Activated naive CD4-positive, alpha-beta T cell treated with anti-CD3 and anti-CD28 coated beads for 36 hours (primary cell): ENCODE data around the gene ZFTA. TPM values are rescaled to one million over a fixed set of nuclear protein-coding genes. Genes with fewer than 3 reads are reported as not detected.
A peak's percentile ranks its signal among the peaks of the same experiment; 100 is the strongest.
"Not testable (repeated sequence)": the region's sequence is repeated elsewhere in the genome, so short reads cannot be mapped to it uniquely, and the experiment has no call there.

Source experiments
- CTCF ChIA-PET: fragments of 350-600 bp; sonication (Branson Sonifier 250); formaldehyde crosslinking; loops from one replicate; lab custom pipeline; 2021; ENCODE audit warnings: antibody characterized with exemption; lab: Charles Lee
- DNase-seq: peaks from one replicate; pipeline ENCODE4 v3.0.0-alpha.2; 2020
- H3K27ac Mint-ChIP-seq: one replicate; pipeline ENCODE4 v1.8.0; 2021; ENCODE audit warnings: mild to moderate bottlenecking, mixed read lengths
- H3K27me3 Mint-ChIP-seq: one replicate; pipeline ENCODE4 v1.8.0; 2021; ENCODE audit warnings: low read depth, mixed read lengths
- H3K36me3 Mint-ChIP-seq: one replicate; pipeline ENCODE4 v1.8.0; 2021; ENCODE audit warnings: low read depth, mixed read lengths
- H3K4me1 Mint-ChIP-seq: one replicate; pipeline ENCODE4 v1.8.0; 2021; ENCODE audit warnings: low read depth, mixed read lengths
- H3K4me3 Mint-ChIP-seq: one replicate; pipeline ENCODE4 v1.8.0; 2021; ENCODE audit warnings: mild to moderate bottlenecking, moderate library complexity, mixed read lengths
- H3K9me3 Mint-ChIP-seq: one replicate; pipeline ENCODE4 v1.8.0; 2021; ENCODE audit warnings: mixed read lengths
- intact Hi-C: fragments of 100-400 bp; cut with micrococcal nuclease; formaldehyde crosslinking; loops from one replicate; pipeline ENCODE4 v1.15.1; 2023
- total RNA-seq, 2 experiments: library from RNA; stranded (reverse); gene quantifications; one replicate each; pipeline ENCODE4 v1.2.3, GENCODE V29; 2021

Gene ZFTA
- total RNA-seq, 2 experiments from 2014 or later: 0.91 TPM

DNA sequence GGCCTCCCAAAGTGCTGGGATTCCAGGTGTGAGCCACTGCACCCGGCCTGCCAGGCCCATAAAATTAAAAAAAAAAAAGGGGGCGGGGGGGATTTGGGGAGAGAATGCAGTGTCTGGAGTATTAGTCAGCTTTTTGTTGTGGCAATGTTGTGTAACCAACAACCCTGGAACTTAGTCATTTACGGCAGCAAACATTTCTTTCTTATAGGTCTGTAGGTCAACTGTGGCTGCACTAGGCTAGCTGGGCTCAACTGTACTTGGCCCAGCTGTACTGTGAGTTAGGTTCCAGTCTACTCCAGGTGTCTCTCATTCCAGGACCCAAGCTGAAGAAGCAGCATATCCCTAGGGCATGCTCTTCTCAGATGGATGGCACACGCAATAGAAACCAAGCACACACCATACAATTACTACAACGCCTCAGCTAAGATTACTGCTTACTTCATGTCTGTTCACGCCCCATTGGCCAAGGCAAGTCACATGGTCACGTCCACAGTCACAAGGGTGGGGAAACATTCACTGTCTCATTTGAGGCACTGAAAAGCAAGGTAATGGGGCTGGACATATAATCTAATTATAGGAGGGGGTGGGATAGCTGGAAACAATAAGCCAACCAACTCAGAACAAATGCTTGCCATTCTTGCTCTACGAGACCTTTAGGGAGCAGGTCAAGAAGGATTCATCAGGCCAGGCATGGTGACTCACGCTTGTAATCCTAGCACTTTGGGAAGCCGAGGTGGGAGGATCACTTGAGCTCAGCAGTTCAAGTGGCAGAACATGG, 34.3 kb upstream of the ZFTA start:
- CTCF ChIA-PET: interaction anchor here (0.6 kb wide), 1 partner anchor 35 kb away, joined by 3 read pairs; no protein-coding TSS in a partner anchor

DNA sequence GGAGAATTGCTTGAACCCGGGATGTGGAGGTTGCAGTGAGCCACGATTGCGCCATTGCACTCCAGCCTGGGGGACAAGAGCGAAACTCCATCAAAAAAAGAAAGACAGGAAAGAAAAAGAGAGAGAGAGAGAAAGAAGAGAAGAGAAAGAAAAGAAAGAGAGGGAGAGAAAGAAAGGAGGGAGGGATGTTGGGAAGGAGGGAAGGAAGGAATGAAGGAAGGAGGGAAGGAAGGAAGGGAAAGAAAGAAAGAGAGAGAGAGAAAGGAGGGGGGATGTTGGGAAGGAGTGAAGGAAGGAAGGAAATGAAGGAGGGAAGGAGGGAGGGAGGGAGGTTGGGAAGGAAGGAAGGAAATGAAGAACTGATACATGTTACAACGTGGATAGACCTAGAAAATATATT, 32.3 kb upstream of the ZFTA start:
- CTCF ChIA-PET: no interaction called here

More for the DNA sequence above, 34.3 kb upstream of the ZFTA start:
- H3K27me3 Mint-ChIP-seq: peaks cover 4% of the 10 kb centered on the region
- intact Hi-C loops: no loop called here
- no peak for DNase-seq
- no peaks in the 10 kb centered on the region for H3K4me1 Mint-ChIP-seq
- no peak overlapping the region for H3K27ac Mint-ChIP-seq
- H3K9me3 Mint-ChIP-seq: no peaks in the 10 kb centered on the region
- H3K4me3 Mint-ChIP-seq: no peak overlapping the region
- no peaks in the 10 kb centered on the region for H3K36me3 Mint-ChIP-seq

DNA sequence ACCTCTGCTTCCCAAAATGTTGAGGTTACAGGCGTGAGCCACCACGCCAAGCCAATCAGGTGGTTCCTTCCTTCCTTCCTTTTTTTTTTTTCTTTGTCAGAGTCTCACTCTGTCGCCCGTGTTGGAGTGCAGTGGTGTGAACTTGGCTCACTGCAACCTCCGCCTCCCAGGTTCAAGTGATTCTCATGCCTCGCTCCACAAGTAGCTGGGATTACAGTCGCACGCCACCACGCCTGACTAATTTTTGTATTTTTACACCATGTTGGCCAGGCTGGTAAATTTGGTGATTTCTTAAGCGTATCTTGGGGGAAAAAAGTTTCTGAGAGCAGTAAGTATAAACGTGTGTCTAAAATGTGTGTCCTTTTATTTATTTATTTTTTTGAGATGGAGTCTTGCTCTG, 26.5 kb upstream of the ZFTA start:
- intact Hi-C loops: no loop called here
- Mint-ChIP-seq H3K27me3 (peaks cover 7% of the 10 kb centered on the region), H3K9me3 (peaks cover 15% of the 10 kb centered on the region), H3K4me3 (no peak overlapping the region), H3K27ac (peak overlapping the region; percentile 41), H3K36me3 (peaks cover 2% of the 10 kb centered on the region), H3K4me1 (no peaks in the 10 kb centered on the region)
- CTCF ChIA-PET: no interaction called here
- no peak for DNase-seq

More for the DNA sequence above, 32.3 kb upstream of the ZFTA start:
- Mint-ChIP-seq H3K9me3 (no peaks in the 10 kb centered on the region), H3K27me3 (peaks cover 4% of the 10 kb centered on the region), H3K36me3 (no peaks in the 10 kb centered on the region), H3K4me3 (no peak overlapping the region), H3K4me1 (no peaks in the 10 kb centered on the region), H3K27ac (no peak overlapping the region)
- no peak for DNase-seq
- intact Hi-C loops: no loop called here

DNA sequence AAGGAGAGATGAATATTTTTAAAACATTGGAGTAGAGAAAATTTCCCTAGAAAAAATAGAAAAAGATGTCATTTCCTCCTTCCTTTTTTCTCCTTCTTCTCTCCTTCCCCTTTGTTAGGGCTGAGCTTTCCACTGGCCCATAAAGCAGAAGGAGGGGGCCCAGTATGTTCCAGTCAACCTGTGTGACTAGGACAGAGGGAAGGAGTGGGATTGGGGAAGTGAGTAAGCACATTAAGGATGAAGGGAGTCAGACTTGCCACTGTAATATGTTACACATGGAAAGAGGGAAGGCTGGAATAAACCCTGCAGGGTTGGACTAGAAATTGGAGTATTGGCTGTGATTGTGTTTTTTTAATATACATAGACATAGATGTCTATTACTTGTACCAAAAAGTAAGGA, 24.6 kb upstream of the ZFTA start:
- CTCF ChIA-PET: no interaction called here
- Mint-ChIP-seq H3K9me3 (peaks cover 15% of the 10 kb centered on the region), H3K4me1 (no peaks in the 10 kb centered on the region), H3K36me3 (peaks cover 2% of the 10 kb centered on the region), H3K27ac (no peak overlapping the region), H3K27me3 (peaks cover 5% of the 10 kb centered on the region), H3K4me3 (no peak overlapping the region)
- DNase-seq: no peak
- intact Hi-C loops: no loop called here

- H3K36me3 Mint-ChIP-seq: peaks cover 2% of the 10 kb centered on the region
- no peaks in the 10 kb centered on the region for H3K4me1 Mint-ChIP-seq
- no peak overlapping the region for H3K27ac Mint-ChIP-seq
- H3K4me3 Mint-ChIP-seq: no peak overlapping the region
- CTCF ChIA-PET: no interaction called here
- no peak for DNase-seq
- H3K9me3 Mint-ChIP-seq: peaks cover 15% of the 10 kb centered on the region
- H3K27me3 Mint-ChIP-seq: peaks cover 4% of the 10 kb centered on the region
- intact Hi-C loops: no loop called here
Observed at GRCh38 chr11:63791495-63792167, 23.1 kb upstream of the ZFTA start.

DNA sequence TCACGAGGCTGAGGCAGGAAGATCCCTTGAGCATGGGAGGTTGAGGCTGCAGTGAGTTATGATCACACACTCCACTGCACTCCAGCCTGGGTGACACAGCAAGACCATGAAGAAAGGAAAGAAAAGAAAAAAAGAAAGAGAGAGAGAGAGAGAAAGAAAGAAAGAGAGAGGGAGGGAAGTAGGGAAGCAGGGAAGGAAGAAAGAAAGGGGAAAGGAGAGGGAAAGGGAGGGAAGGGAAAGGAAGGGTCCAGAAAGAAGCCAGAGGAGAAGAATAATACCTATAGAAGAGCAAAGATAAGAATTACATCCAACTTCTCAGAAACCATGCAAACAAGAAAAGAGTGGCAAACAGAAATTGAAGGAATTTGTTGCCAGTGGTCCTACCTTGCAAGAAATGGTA, 17.2 kb upstream of the ZFTA start:
- intact Hi-C loops: no loop called here
- no peak for DNase-seq
- H3K4me3 Mint-ChIP-seq: no peak overlapping the region
- no peak overlapping the region for H3K27ac Mint-ChIP-seq
- no peaks in the 10 kb centered on the region for H3K9me3 Mint-ChIP-seq
- peaks cover 9% of the 10 kb centered on the region for H3K4me1 Mint-ChIP-seq
- CTCF ChIA-PET: no interaction called here
- H3K27me3 Mint-ChIP-seq: no peaks in the 10 kb centered on the region
- no peaks in the 10 kb centered on the region for H3K36me3 Mint-ChIP-seq

- intact Hi-C loops: no loop called here
- Mint-ChIP-seq H3K36me3 (no peaks in the 10 kb centered on the region), H3K9me3 (no peaks in the 10 kb centered on the region), H3K27me3 (no peaks in the 10 kb centered on the region), H3K4me3 (no peak overlapping the region), H3K27ac (no peak overlapping the region), H3K4me1 (peaks cover 9% of the 10 kb centered on the region)
- DNase-seq: no peak
- CTCF ChIA-PET: interaction anchor here (0.7 kb wide), 1 partner anchor 83 kb away, joined by 3 read pairs; no protein-coding TSS in a partner anchor
Observed at GRCh38 chr11:63783925-63784592, 15.5 kb upstream of the ZFTA start.

- CTCF ChIA-PET: interaction anchor here (0.6 kb wide), 1 partner anchor 77 kb away, joined by 3 read pairs; no protein-coding TSS in a partner anchor
- no peaks in the 10 kb centered on the region for H3K27me3 Mint-ChIP-seq
- intact Hi-C loops: no loop called here
- H3K4me3 Mint-ChIP-seq: no peak overlapping the region
- no peaks in the 10 kb centered on the region for H3K36me3 Mint-ChIP-seq
- no peak for DNase-seq
- H3K4me1 Mint-ChIP-seq: peaks cover 9% of the 10 kb centered on the region
- no peak overlapping the region for H3K27ac Mint-ChIP-seq
- H3K9me3 Mint-ChIP-seq: no peaks in the 10 kb centered on the region
Observed at GRCh38 chr11:63782749-63783148, 14.2 kb upstream of the ZFTA start.

DNA sequence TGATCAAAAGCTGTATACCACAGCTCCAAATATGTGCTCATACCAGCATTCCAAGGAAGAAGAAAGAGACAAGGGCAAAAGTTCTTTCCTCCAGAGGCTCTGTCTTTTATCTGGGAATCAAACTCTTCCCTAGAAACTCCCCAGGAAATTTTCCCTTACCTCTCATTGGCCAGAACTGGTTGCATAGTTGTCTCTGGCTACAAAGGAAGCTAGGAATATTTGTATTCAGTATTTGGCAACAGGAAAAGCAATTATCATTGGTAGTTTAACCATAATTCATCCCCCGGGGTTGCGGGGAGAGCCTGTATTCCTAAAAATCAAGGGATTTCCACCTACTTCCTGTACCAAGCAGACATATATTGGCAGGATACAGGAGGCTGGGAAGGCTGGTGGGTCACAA, 10.5 kb upstream of the ZFTA start:
- Mint-ChIP-seq H3K9me3 (no peaks in the 10 kb centered on the region), H3K4me1 (no peaks in the 10 kb centered on the region), H3K4me3 (no peak overlapping the region), H3K36me3 (no peaks in the 10 kb centered on the region), H3K27ac (no peak overlapping the region), H3K27me3 (no peaks in the 10 kb centered on the region)
- CTCF ChIA-PET: interaction anchor here (1.7 kb wide), 1 partner anchor 11 kb away, joined by 5 read pairs; the partner anchor contains the start of gene ZFTA
- DNase-seq: no peak
- intact Hi-C loops: no loop called here

DNA sequence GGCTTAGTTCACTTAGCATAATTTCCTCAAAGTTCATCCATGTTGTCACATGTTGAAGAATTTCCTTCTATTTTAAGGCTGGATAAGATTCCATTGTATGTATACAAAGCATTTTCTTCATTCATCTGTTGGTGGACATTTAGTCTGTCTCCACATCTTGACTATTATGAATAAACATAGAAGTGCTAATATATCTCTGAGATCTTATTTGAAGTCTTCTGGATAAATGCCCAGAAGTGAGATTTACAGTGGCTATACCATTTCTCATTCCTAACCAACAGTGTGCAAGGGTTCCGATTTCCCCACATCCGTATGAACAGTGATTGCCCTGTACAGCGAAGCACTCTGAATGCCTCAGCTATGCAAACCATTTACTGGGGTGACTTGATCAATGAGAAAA, 6.6 kb upstream of the ZFTA start:
- Mint-ChIP-seq H3K4me1 (peaks cover under 1% of the 10 kb centered on the region), H3K9me3 (no peaks in the 10 kb centered on the region), H3K27me3 (peaks cover 7% of the 10 kb centered on the region), H3K27ac (no peak overlapping the region), H3K4me3 (no peak overlapping the region), H3K36me3 (no peaks in the 10 kb centered on the region)
- DNase-seq: no peak
- intact Hi-C loops: no loop called here
- CTCF ChIA-PET: interaction anchor here (0.6 kb wide), 1 partner anchor 146 kb away, joined by 3 read pairs; no protein-coding TSS in a partner anchor

- Mint-ChIP-seq H3K27me3 (peaks cover 12% of the 10 kb centered on the region), H3K4me1 (peaks cover 11% of the 10 kb centered on the region)
- H3K27ac Mint-ChIP-seq, intact Hi-C loops, H3K4me3 Mint-ChIP-seq, H3K36me3 Mint-ChIP-seq, DNase-seq, H3K9me3 Mint-ChIP-seq: not testable (repeated sequence)
- CTCF ChIA-PET: interaction anchor here (0.7 to 0.9 kb wide), 2 partner anchors 65 to 120 kb away, joined by 4 to 5 read pairs; no protein-coding TSS in a partner anchor
Observed at GRCh38 chr11:63771741-63772318, 3.3 kb upstream of the ZFTA start.

DNA sequence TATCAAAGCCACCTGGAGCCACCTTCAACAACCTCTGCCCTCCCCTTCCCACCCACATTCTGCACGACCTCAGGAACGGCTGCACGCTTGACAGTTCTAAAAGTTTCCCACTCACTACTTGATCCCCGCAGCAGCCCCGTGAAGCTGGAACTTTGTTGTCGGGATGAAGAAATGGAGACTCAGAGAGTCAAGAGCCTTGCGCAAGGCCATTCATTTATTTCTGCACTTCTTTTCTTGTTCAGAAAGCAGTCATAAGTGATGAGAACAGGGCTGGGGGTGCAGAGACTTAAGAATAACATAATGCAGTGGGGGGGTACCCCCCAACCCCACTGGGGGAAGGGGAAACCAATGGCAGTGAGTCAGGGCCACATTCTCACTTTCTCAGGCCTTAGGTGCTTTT, 2.2 kb upstream of the ZFTA start:
- Mint-ChIP-seq H3K27me3 (peaks cover 12% of the 10 kb centered on the region), H3K4me3 (no peak overlapping the region), H3K36me3 (peaks cover 2% of the 10 kb centered on the region), H3K9me3 (no peaks in the 10 kb centered on the region), H3K4me1 (peaks cover 11% of the 10 kb centered on the region), H3K27ac (no peak overlapping the region)
- intact Hi-C loops: no loop called here
- DNase-seq: peak; percentile 13
- CTCF ChIA-PET: no interaction called here
